ENCODE measurements around the gene KLK14.

GRCh38 chr19:51101171-51101865 is 18.6 kb upstream of the KLK14 start:
- TF ChIP-seq CTCF (conservative IDR thresholded peaks at IDR 0.05) (no peak), ZFX (IDR thresholded peaks at IDR 0.05) (no peak)

Measured in C4-2B (cell line).